B cell (primary cell): ENCODE data around the gene SLC2A2. TPM values are rescaled to one million over a fixed set of nuclear protein-coding genes. Genes with fewer than 3 reads are reported as not detected.

Experiments
- ATAC-seq: fragments of 200-7000 bp; cut with Tn5 transposase; one replicate; pipeline ENCODE4 v1.10.0; 2021; ENCODE audit warnings: low read depth, mild to moderate bottlenecking, moderate number of reproducible peaks, moderate library complexity
- CTCF ChIA-PET: fragments of 350-600 bp; sonication (Branson Sonifier 250); formaldehyde crosslinking; loops from one replicate; lab custom pipeline; 2021; ENCODE audit warnings: antibody characterized with exemption, inconsistent platforms; lab: Charles Lee
- POLR2A ChIA-PET: fragments of 350-600 bp; sonication (Branson Sonifier 250); formaldehyde crosslinking; loops from one replicate; lab custom pipeline; 2021; ENCODE audit warnings: antibody characterized with exemption; lab: Charles Lee
- DNase-seq: peaks from one replicate; pipeline ENCODE4 v3.0.0; 2013
- H2AFZ ChIP-seq: 2 replicates; pipeline ENCODE4 v1.6.1; 2012; ENCODE audit warnings: mild to moderate bottlenecking, low read depth, low read length; ENCODE audit not compliant: insufficient read depth, poor library complexity, severe bottlenecking
- H3K27ac ChIP-seq, 2 donors: 1 replicate in 1 of 2; 2 replicates in 1 of 2; pipeline ENCODE4 v1.5.1; 2012 to 2013; ENCODE audit warnings: low read length in 2 of 2, mild to moderate bottlenecking in 2 of 2, moderate library complexity in 1 of 2
- H3K27me3 ChIP-seq, 4 experiments: fragments of 200-600 bp in 1 of 4; sonication (generic) in 1 of 4; replicated peaks in 1 of 4; 1 replicate in 2 of 4; 2 replicates in 2 of 4; pipeline versions ENCODE4 v1.6.1 to v1.7.0; 2013 to 2016; ENCODE audit warnings: low read length in 3 of 4, mild to moderate bottlenecking in 2 of 4, mixed read lengths in 1 of 4, moderate library complexity in 1 of 4; ENCODE audit not compliant: insufficient read depth in 4 of 4, control insufficient read depth in 3 of 4; ENCODE audit errors: control extremely low read depth in 1 of 4
- H3K36me3 ChIP-seq, 2 experiments: replicated peaks in 1 of 2; 1 replicate in 1 of 2; 2 replicates in 1 of 2; pipeline versions ENCODE4 v1.6.1 to v1.7.1; 2013; ENCODE audit warnings: low read length in 1 of 2; ENCODE audit not compliant: insufficient read depth in 2 of 2, control insufficient read depth in 1 of 2; ENCODE audit errors: control extremely low read depth in 1 of 2, extremely low read depth in 1 of 2
- H3K4me1 ChIP-seq, 2 donors: fragments of 200-600 bp in 1 of 2; sonication (generic) in 1 of 2; 1 replicate in 1 of 2; 2 replicates in 1 of 2; pipeline versions ENCODE4 v1.5.1 to v1.6.1; 2013 to 2017; ENCODE audit warnings: low read length in 2 of 2; ENCODE audit not compliant: control insufficient read depth in 2 of 2, insufficient read depth in 2 of 2
- H3K4me2 ChIP-seq: replicated peaks from 2 replicates; pipeline ENCODE3; 2012; ENCODE audit warnings: mild to moderate bottlenecking, low read depth, low read length; ENCODE audit not compliant: poor library complexity, severe bottlenecking
- H3K4me3 ChIP-seq, 5 experiments: fragments of 200-600 bp in 1 of 5; sonication (generic) in 1 of 5; 1 replicate in 3 of 5; 2 replicates in 2 of 5; pipeline versions ENCODE4 v1.5.1 to v1.7.0; 2011 to 2016; ENCODE audit warnings: low read length in 4 of 5, mild to moderate bottlenecking in 4 of 5, low read depth in 2 of 5, control low read depth in 1 of 5, moderate library complexity in 1 of 5; ENCODE audit not compliant: insufficient read depth in 1 of 5; ENCODE audit errors: control extremely low read depth in 1 of 5, extremely low read depth in 1 of 5
- H3K79me2 ChIP-seq: fragments of 200-600 bp; sonication (generic); one replicate; pipeline ENCODE4 v1.6.0; 2016; ENCODE audit warnings: low read length; ENCODE audit not compliant: control insufficient read depth, insufficient read depth
- H3K9ac ChIP-seq: fragments of 200-600 bp; sonication (generic); 2 replicates; pipeline ENCODE4 v1.6.1; 2017; ENCODE audit warnings: mild to moderate bottlenecking, low read length, moderate library complexity
- H3K9me3 ChIP-seq, 3 donors: one replicate each; pipeline versions ENCODE4 v1.6.1 to v1.7.1; 2013; ENCODE audit warnings: low read length in 2 of 3; ENCODE audit not compliant: control insufficient read depth in 2 of 3, insufficient read depth in 1 of 3; ENCODE audit errors: control extremely low read depth in 1 of 3
- H4K20me1 ChIP-seq: 2 replicates; pipeline ENCODE4 v1.6.0; 2012; ENCODE audit warnings: mild to moderate bottlenecking, low read length; ENCODE audit not compliant: insufficient read depth, control insufficient read depth, poor library complexity, severe bottlenecking
- H3K27ac Mint-ChIP-seq: one replicate; pipeline ENCODE4 v1.8.0; 2021; ENCODE audit warnings: mixed read lengths
- H3K27me3 Mint-ChIP-seq: one replicate; pipeline ENCODE4 v1.8.0; 2021; ENCODE audit warnings: mixed read lengths
- H3K4me1 Mint-ChIP-seq: one replicate; pipeline ENCODE4 v1.8.0; 2021; ENCODE audit warnings: mixed read lengths
- H3K4me3 Mint-ChIP-seq: one replicate; pipeline ENCODE4 v1.8.0; 2021; ENCODE audit warnings: mixed read lengths
- H3K9me3 Mint-ChIP-seq: one replicate; pipeline ENCODE4 v1.8.0; 2022; ENCODE audit warnings: mixed read lengths; ENCODE audit not compliant: insufficient read depth
- EZH2 ChIP-seq: IDR thresholded peaks from 2 replicates; pipeline ENCODE4 v1.6.1; 2012; ENCODE audit warnings: borderline replicate concordance, low read depth, mild to moderate bottlenecking, moderate library complexity, low read length; ENCODE audit not compliant: insufficient read depth, poor library complexity, severe bottlenecking
- WGBS: methylation state at CpG from one replicate; pipeline ENCODE4 v1.1.5; 2013; ENCODE audit warnings: missing lambda C conversion rate; ENCODE audit not compliant: insufficient coverage; 5-methylcytosine and 5-hydroxymethylcytosine counted together
- intact Hi-C: fragments of 100-400 bp; cut with micrococcal nuclease; formaldehyde crosslinking; loops from one replicate; pipeline ENCODE4 v1.10.0; 2022
- polyA plus RNA-seq: library from polyadenylated mRNA; depleted of rRNA; stranded (reverse); fragments of >200 nt; gene quantifications from 2 replicates; pipeline ENCODE4 v1.2.3, GENCODE V29; 2012
- small RNA-seq: library from RNA; depleted of rRNA; stranded (forward); fragments of <200 nt; gene quantifications from one replicate; pipeline ENCODE3, GENCODE V24; 2012; ENCODE audit warnings: low replicate concordance, low read depth; ENCODE audit not compliant: insufficient read length
- total RNA-seq, 2 donors: library from RNA; stranded (reverse); fragments of 120-200 nt in 1 of 2; gene quantifications; 1 replicate in 1 of 2; 2 replicates in 1 of 2; pipeline versions ENCODE4 v1.2.3 to v1.2.4, GENCODE V29; 2013 to 2022
- TF ChIP-seq, protein P1 (sequence below): fragments of 200-600 bp; IDR thresholded peaks from one replicate; pipeline ENCODE4 v1.8.0; 2022; ENCODE audit warnings: antibody characterized with exemption, mild to moderate bottlenecking

The SLC2A2 gene
- total and polyA plus RNA-seq, 2 donors (not counting 1 experiment from before 2014, with no cell fraction given): not detected

DNA sequence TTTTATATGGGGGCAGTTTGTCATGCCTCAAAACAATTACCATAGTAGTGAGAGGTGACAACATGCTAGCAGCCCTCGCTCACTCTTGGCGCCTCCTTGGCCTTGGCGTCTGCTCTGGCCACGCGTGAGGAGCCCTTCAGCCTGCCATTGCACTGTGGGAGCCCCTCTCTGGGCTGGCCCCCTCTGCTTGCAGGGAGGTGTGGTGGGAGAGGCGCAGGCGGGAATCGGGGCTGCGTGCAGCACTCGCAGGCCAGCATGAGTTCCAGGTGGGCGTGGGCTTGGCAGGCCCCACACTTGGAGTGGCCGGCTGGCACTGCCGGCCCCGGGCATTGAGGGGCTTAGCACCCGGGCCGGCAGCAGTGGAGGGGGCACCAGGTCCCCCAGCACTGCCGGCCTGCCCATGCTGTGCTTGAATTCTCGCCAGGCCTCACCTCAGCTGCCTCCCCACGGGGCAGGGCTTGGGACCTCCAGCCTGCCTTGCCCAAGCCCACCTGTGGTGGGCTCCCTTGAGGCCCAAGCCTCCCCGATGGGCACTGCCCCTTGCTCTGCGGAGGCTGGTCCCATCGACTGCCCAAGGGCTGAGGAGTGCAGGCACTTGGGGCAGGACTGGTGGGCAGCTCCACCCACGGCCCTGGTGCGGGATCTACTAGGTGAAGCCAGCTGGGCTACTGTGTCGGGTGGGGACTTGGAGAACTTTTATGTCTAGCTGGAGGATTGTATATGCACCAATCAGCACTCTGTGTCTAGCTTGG lies 79.3 kb downstream of the SLC2A2 start:
- H3K36me3 ChIP-seq: no peaks in the 10 kb centered on the region
- H3K27ac ChIP-seq: no peak overlapping the region
- H3K27me3 Mint-ChIP-seq: peaks cover 27% of the 10 kb centered on the region
- H3K9ac ChIP-seq: no peak overlapping the region
- H4K20me1 ChIP-seq: no peaks in the 10 kb centered on the region
- no peak for DNase-seq
- H3K79me2 ChIP-seq: no peaks in the 10 kb centered on the region
- no peaks in the 10 kb centered on the region for H3K4me1 Mint-ChIP-seq
- peaks cover 0 to 13% (median 0%) of the 10 kb centered on the region in 3 donors for H3K9me3 ChIP-seq
- TF ChIP-seq, protein P1, sequence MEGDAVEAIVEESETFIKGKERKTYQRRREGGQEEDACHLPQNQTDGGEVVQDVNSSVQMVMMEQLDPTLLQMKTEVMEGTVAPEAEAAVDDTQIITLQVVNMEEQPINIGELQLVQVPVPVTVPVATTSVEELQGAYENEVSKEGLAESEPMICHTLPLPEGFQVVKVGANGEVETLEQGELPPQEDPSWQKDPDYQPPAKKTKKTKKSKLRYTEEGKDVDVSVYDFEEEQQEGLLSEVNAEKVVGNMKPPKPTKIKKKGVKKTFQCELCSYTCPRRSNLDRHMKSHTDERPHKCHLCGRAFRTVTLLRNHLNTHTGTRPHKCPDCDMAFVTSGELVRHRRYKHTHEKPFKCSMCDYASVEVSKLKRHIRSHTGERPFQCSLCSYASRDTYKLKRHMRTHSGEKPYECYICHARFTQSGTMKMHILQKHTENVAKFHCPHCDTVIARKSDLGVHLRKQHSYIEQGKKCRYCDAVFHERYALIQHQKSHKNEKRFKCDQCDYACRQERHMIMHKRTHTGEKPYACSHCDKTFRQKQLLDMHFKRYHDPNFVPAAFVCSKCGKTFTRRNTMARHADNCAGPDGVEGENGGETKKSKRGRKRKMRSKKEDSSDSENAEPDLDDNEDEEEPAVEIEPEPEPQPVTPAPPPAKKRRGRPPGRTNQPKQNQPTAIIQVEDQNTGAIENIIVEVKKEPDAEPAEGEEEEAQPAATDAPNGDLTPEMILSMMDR: no peak
- no peak for TF ChIP-seq EZH2
- POLR2A ChIA-PET: no interaction called here
- intact Hi-C loops: no loop called here
- H3K9me3 Mint-ChIP-seq: no peaks in the 10 kb centered on the region
- WGBS: 95% methylated on average over 23 of the region's 25 CpGs
- H3K4me2 ChIP-seq: no peak overlapping the region
- no peak overlapping the region for H2AFZ ChIP-seq
- no peaks in the 10 kb centered on the region for H3K4me1 ChIP-seq
- no peak overlapping the region for H3K27ac Mint-ChIP-seq
- H3K27me3 ChIP-seq: peaks cover 0 to 3% (median 0%) of the 10 kb centered on the region in 4 experiments
- H3K4me3 ChIP-seq: no peak overlapping the region
- CTCF ChIA-PET: no interaction called here
- no peak for ATAC-seq
- no peak overlapping the region for H3K4me3 Mint-ChIP-seq

Small RNAs within 50 kb of the gene (small RNA-seq; reads per million reads assigned to genes)
- gene RNU1-70P: not detected

Other genes starting within 250 kb of the SLC2A2 start
- 43.3 and 46.1 TPM in 2 replicates for gene RPL22L1, start 156.5 kb downstream of the SLC2A2 start, total RNA-seq
- gene RPL22L1, start 156.5 kb downstream of the SLC2A2 start, polyA plus RNA-seq: 147 and 200 TPM in 2 replicates
- 4.1 and 6.3 TPM in 2 replicates for gene EIF5A2, start 118.1 kb downstream of the SLC2A2 start, total RNA-seq
- gene EIF5A2, start 118.1 kb downstream of the SLC2A2 start, polyA plus RNA-seq: 0.84 and 1.7 TPM in 2 replicates